CD14-positive monocyte (primary cell): ENCODE results near the gene KRT23. TPM values are rescaled to one million over a fixed set of nuclear protein-coding genes. Genes with fewer than 3 reads are reported as not detected.

Source experiments
- DNase-seq, 3 donors: peaks; one replicate each; pipeline ENCODE4 v3.0.0-alpha.2; 2011 to 2022
- H2AFZ ChIP-seq: 2 replicates; pipeline ENCODE4 v1.6.0; 2012; ENCODE audit warnings: mild to moderate bottlenecking, low read depth, low read length, inconsistent platforms; ENCODE audit not compliant: insufficient read depth, poor library complexity, severe bottlenecking
- H3K27ac ChIP-seq, 2 donors: 1 replicate in 1 of 2; 2 replicates in 1 of 2; pipeline ENCODE4 v1.5.1; 2012 to 2013; ENCODE audit warnings: low read length in 2 of 2, control low read depth in 1 of 2, inconsistent platforms in 1 of 2, low read depth in 1 of 2, mild to moderate bottlenecking in 1 of 2
- H3K27me3 ChIP-seq, 2 donors: one replicate each; pipeline versions ENCODE4 v1.6.0 to v1.6.1; 2011 to 2013; ENCODE audit warnings: low read length in 2 of 2; ENCODE audit not compliant: control insufficient read depth in 2 of 2, insufficient read depth in 2 of 2
- H3K36me3 ChIP-seq, 2 donors: replicated peaks in 1 of 2; 1 replicate in 1 of 2; 2 replicates in 1 of 2; pipeline versions ENCODE4 v1.5.1 to v1.6.1; 2012 to 2013; ENCODE audit warnings: low read length in 2 of 2, control low read depth in 1 of 2, inconsistent platforms in 1 of 2, mild to moderate bottlenecking in 1 of 2; ENCODE audit not compliant: insufficient read depth in 2 of 2, control insufficient read depth in 1 of 2
- H3K4me1 ChIP-seq, 2 donors: 1 replicate in 1 of 2; 2 replicates in 1 of 2; pipeline versions ENCODE4 v1.5.1 to v1.6.1; 2012 to 2013; ENCODE audit warnings: low read length in 2 of 2, control low read depth in 1 of 2, inconsistent platforms in 1 of 2, mild to moderate bottlenecking in 1 of 2, moderate library complexity in 1 of 2; ENCODE audit not compliant: insufficient read depth in 2 of 2, control insufficient read depth in 1 of 2
- H3K4me2 ChIP-seq: replicated peaks from 2 replicates; pipeline ENCODE3; 2012; ENCODE audit warnings: low read length, moderate library complexity, mild to moderate bottlenecking; ENCODE audit not compliant: poor library complexity, severe bottlenecking; ENCODE audit errors: extremely low read depth
- H3K4me3 ChIP-seq, 3 experiments: fragments of 200-600 bp in 1 of 3; sonication (generic) in 1 of 3; replicated peaks in 1 of 3; 1 replicate in 2 of 3; 2 replicates in 1 of 3; pipeline ENCODE4 v1.5.1; 2011 to 2013; ENCODE audit warnings: low read length in 3 of 3, mild to moderate bottlenecking in 3 of 3, control low read depth in 2 of 3, low read depth in 2 of 3, inconsistent platforms in 1 of 3, moderate library complexity in 1 of 3
- H3K79me2 ChIP-seq: 2 replicates; pipeline ENCODE4 v1.6.0; 2012; ENCODE audit warnings: mild to moderate bottlenecking, control low read depth, inconsistent platforms, low read length, moderate library complexity; ENCODE audit not compliant: insufficient read depth
- H3K9ac ChIP-seq: 2 replicates; pipeline ENCODE4 v1.6.0; 2017; ENCODE audit warnings: low read length, mild to moderate bottlenecking; ENCODE audit not compliant: insufficient read depth, poor library complexity, severe bottlenecking
- H3K9me3 ChIP-seq, 2 donors: replicated peaks in 1 of 2; 1 replicate in 1 of 2; 2 replicates in 1 of 2; pipeline versions ENCODE4 v1.5.1 to v1.6.1; 2012 to 2013; ENCODE audit warnings: low read length in 2 of 2, control low read depth in 1 of 2; ENCODE audit not compliant: control insufficient read depth in 1 of 2, insufficient read depth in 1 of 2
- H4K20me1 ChIP-seq: 2 replicates; pipeline ENCODE4 v1.6.0; 2012; ENCODE audit warnings: mild to moderate bottlenecking, low read length, control low read depth, moderate library complexity; ENCODE audit not compliant: insufficient read depth
- H3K27ac Mint-ChIP-seq, 7 donors: one replicate each; pipeline ENCODE4 v1.8.0; 2020; ENCODE audit warnings: mild to moderate bottlenecking in 7 of 7, mixed read lengths in 7 of 7, moderate library complexity in 6 of 7, inconsistent platforms in 2 of 7
- H3K27me3 Mint-ChIP-seq, 3 donors: one replicate each; pipeline ENCODE4 v1.8.0; 2021 to 2022; ENCODE audit warnings: low read depth in 3 of 3, mild to moderate bottlenecking in 3 of 3, mixed read lengths in 3 of 3, moderate library complexity in 3 of 3, inconsistent platforms in 1 of 3
- H3K36me3 Mint-ChIP-seq, 2 donors: one replicate each; pipeline ENCODE4 v1.8.0; 2020; ENCODE audit warnings: mixed read lengths in 2 of 2, inconsistent platforms in 1 of 2, mild to moderate bottlenecking in 1 of 2
- H3K4me1 Mint-ChIP-seq: one replicate; pipeline ENCODE4 v1.8.0; 2020; ENCODE audit warnings: mild to moderate bottlenecking, mixed read lengths
- H3K4me3 Mint-ChIP-seq, 2 donors: one replicate each; pipeline ENCODE4 v1.8.0; 2020; ENCODE audit warnings: mild to moderate bottlenecking in 2 of 2, mixed read lengths in 2 of 2, moderate library complexity in 1 of 2
- H3K9me3 Mint-ChIP-seq, 7 donors: one replicate each; pipeline ENCODE4 v1.8.0; 2020 to 2022; ENCODE audit warnings: mixed read lengths in 7 of 7, mild to moderate bottlenecking in 6 of 7, moderate library complexity in 6 of 7, inconsistent platforms in 2 of 7
- CTCF ChIP-seq: fragments of 200-600 bp; IDR thresholded peaks from one replicate; pipeline ENCODE4 v1.8.0; 2022; ENCODE audit warnings: antibody characterized with exemption, mild to moderate bottlenecking
- WGBS: methylation state at CpG from one replicate; pipeline ENCODE4 v1.1.5; 2013; ENCODE audit warnings: missing lambda C conversion rate; ENCODE audit not compliant: insufficient coverage; 5-methylcytosine and 5-hydroxymethylcytosine counted together
- intact Hi-C, 2 donors: fragments of 100-400 bp; cut with micrococcal nuclease; formaldehyde crosslinking; loops; one replicate each; pipeline versions ENCODE4 v1.15.0 to v1.15.1; 2023
- polyA plus RNA-seq, 3 donors: library from polyadenylated mRNA; depleted of rRNA in 1 of 3; unstranded in 2 of 3; stranded (reverse) in 1 of 3; fragments of 300-500 nt in 2 of 3; fragments of >200 nt in 1 of 3; fragmentation: Illumina TruSeq in 2 of 3; gene quantifications; 1 replicate in 2 of 3; 2 replicates in 1 of 3; pipeline ENCODE4 v1.2.3, GENCODE V29; 2012 to 2021

The KRT23 gene
- polyA plus RNA-seq, 3 donors = 1.7 to 7.6 (median 3.6) TPM

- H4K20me1 ChIP-seq = no peaks in the 10 kb centered on the region
- H3K4me2 ChIP-seq = no peak overlapping the region
- intact Hi-C loops = no loop called here
- peak overlapping the region in 1 of 2 donors; percentile 68 for H3K4me3 Mint-ChIP-seq
- no peaks in the 10 kb centered on the region for H3K36me3 ChIP-seq
- no peak overlapping the region for H3K9ac ChIP-seq
- no peak overlapping the region for H2AFZ ChIP-seq
- peak overlapping the region in 5 of 7 donors; percentile 38 to 84 (median 66) for H3K27ac Mint-ChIP-seq
- peaks cover 12 to 15% of the 10 kb centered on the region in 2 donors for H3K27me3 ChIP-seq
- H3K27ac ChIP-seq = peak overlapping the region in 1 of 2 donors; percentile 63
- peaks cover 11 to 21% (median 15%) of the 10 kb centered on the region in 3 donors for H3K27me3 Mint-ChIP-seq
- H3K79me2 ChIP-seq = no peaks in the 10 kb centered on the region
- 2% methylated on average over 3 of the region's 3 CpGs for WGBS
- no peak for DNase-seq
- TF ChIP-seq CTCF = no peak
- H3K36me3 Mint-ChIP-seq = no peaks in the 10 kb centered on the region
- H3K4me1 ChIP-seq = no peaks in the 10 kb centered on the region
- H3K9me3 ChIP-seq = no peaks in the 10 kb centered on the region
- H3K4me1 Mint-ChIP-seq = peaks cover 5% of the 10 kb centered on the region
- H3K4me3 ChIP-seq = no peak overlapping the region
- H3K9me3 Mint-ChIP-seq = peaks cover 4 to 14% (median 7%) of the 10 kb centered on the region in 7 donors
Observed at GRCh38 chr17:40942553-40942952, 5.1 kb upstream of the KRT23 start.

- TF ChIP-seq CTCF = no peak
- H3K4me3 Mint-ChIP-seq = peak overlapping the region in 1 of 2 donors; percentile 21
Observed at GRCh38 chr17:40940266-40940665, 2.8 kb upstream of the KRT23 start.

More at GRCh38 chr17:40940266-40940665, 2.8 kb upstream of the KRT23 start:
- no peak overlapping the region for H3K27ac ChIP-seq
- H3K9me3 ChIP-seq = no peaks in the 10 kb centered on the region
- H3K4me2 ChIP-seq = no peak overlapping the region
- no peak for DNase-seq
- no peaks in the 10 kb centered on the region for H3K36me3 ChIP-seq
- Mint-ChIP-seq H3K9me3 (peaks cover 4 to 14% (median 7%) of the 10 kb centered on the region in 7 donors), H3K4me1 (peaks cover 14% of the 10 kb centered on the region), H3K36me3 (no peaks in the 10 kb centered on the region), H3K27me3 (peaks cover 3 to 10% (median 4%) of the 10 kb centered on the region in 3 donors), H3K27ac (no peak overlapping the region)
- peaks cover 0 to 3% of the 10 kb centered on the region in 2 donors for H3K27me3 ChIP-seq
- no peaks in the 10 kb centered on the region for H4K20me1 ChIP-seq
- H2AFZ ChIP-seq = no peak overlapping the region
- H3K4me1 ChIP-seq = peaks cover 13 to 17% of the 10 kb centered on the region in 2 donors
- WGBS = 87% methylated on average over 3 of the region's 6 CpGs
- H3K4me3 ChIP-seq = no peak overlapping the region
- no peak overlapping the region for H3K9ac ChIP-seq
- H3K79me2 ChIP-seq = no peaks in the 10 kb centered on the region
- intact Hi-C loops = no loop called here
